K562 (cell line): ENCODE results near the gene ZNF780B. TPM values are rescaled to one million over a fixed set of nuclear protein-coding genes. Genes with fewer than 3 reads are reported as not detected.

Experiments used
- ATAC-seq: fragments of 200-7000 bp; cut with Tn5 transposase; 3 replicates; pipeline ENCODE4 v1.9.1; 2020; ENCODE audit warnings: moderate library complexity
- BruUV-seq: library from RNA; stranded (reverse); fragments of 400-500 nt; replicated peaks from 2 replicates; lab custom pipeline; 2021; lab: Mats Ljungman, UMichigan
- CTCF ChIA-PET: fragments of 300-600 bp; formaldehyde crosslinking; extraction: SDS; loops from one replicate; lab custom pipeline; 2021; ENCODE audit warnings: low intra/inter-chr PET ratio; lab: Yijun Ruan, JAX
- POLR2A ChIA-PET: fragments of 300-600, 350-650 bp; sonication (Branson Sonifier 250); formaldehyde crosslinking; extraction: SDS; loops from one replicate; lab custom pipeline; 2021; ENCODE audit warnings: antibody characterized with exemption, inconsistent platforms; lab: Yijun Ruan, JAX
- DNase-seq, 4 experiments: peaks; one replicate each; pipeline versions ENCODE4 v3.0.0 to v3.0.0-alpha.2; 2011 to 2018; ENCODE audit warnings: low spot score in 3 of 4, mixed read lengths in 3 of 4; ENCODE audit errors: extremely low read depth in 1 of 4
- FAIRE-seq: peaks from 2 replicates; lab custom pipeline; 2011; peaks lifted over from hg19 to GRCh38; lab: Jason Lieb, UNC
- H2AFZ ChIP-seq: 2 replicates; pipeline ENCODE4 v1.6.0; 2011; ENCODE audit warnings: low read depth, low read length, control low read depth, inconsistent platforms
- H3K27ac ChIP-seq: fragments of 200-600 bp; 3 replicates; pipeline ENCODE4 v1.8.0; 2011; ENCODE audit warnings: low read depth, mild to moderate bottlenecking, control low read depth, inconsistent platforms, low read length, moderate library complexity, mixed read lengths; ENCODE audit errors: extremely low read depth
- H3K27me3 ChIP-seq, 2 experiments: fragments of 300-600 bp in 1 of 2; 2 replicates in 1 of 2; 3 replicates in 1 of 2; pipeline versions ENCODE4 v1.6.0 to v1.8.0; 2011; ENCODE audit warnings: inconsistent platforms in 2 of 2, low read length in 2 of 2, mild to moderate bottlenecking in 1 of 2, mixed read lengths in 1 of 2, moderate library complexity in 1 of 2; ENCODE audit not compliant: control insufficient read depth in 2 of 2, insufficient read depth in 2 of 2
- H3K36me3 ChIP-seq: fragments of 300-600 bp; 3 replicates; pipeline ENCODE4 v1.8.0; 2011; ENCODE audit warnings: mild to moderate bottlenecking, low read length, inconsistent platforms; ENCODE audit not compliant: control insufficient read depth, insufficient read depth
- H3K4me1 ChIP-seq, 2 experiments: fragments of 200-600 bp in 1 of 2; replicated peaks in 1 of 2; 2 replicates in 1 of 2; 3 replicates in 1 of 2; pipeline versions ENCODE4 v1.5.1 to v1.8.0; 2011; ENCODE audit warnings: inconsistent platforms in 2 of 2, low read length in 2 of 2, mild to moderate bottlenecking in 1 of 2, mixed read lengths in 1 of 2, moderate library complexity in 1 of 2; ENCODE audit not compliant: control insufficient read depth in 2 of 2, insufficient read depth in 2 of 2
- H3K4me2 ChIP-seq: 2 replicates; pipeline ENCODE4 v1.6.1; 2011; ENCODE audit warnings: low read length, control low read depth, inconsistent platforms, mixed read lengths; ENCODE audit not compliant: insufficient read depth
- H3K4me3 ChIP-seq: fragments of 200-600 bp; sonication (generic), shearing (Covaris generic); 2 replicates; pipeline ENCODE4 v1.5.1; 2016; ENCODE audit warnings: control low read depth, inconsistent platforms
- H3K79me2 ChIP-seq: fragments of 200-600 bp; 3 replicates; pipeline ENCODE4 v1.8.0; 2011; ENCODE audit warnings: low read length, inconsistent platforms; ENCODE audit not compliant: control insufficient read depth, insufficient read depth
- H3K9ac ChIP-seq, 2 experiments: 2 replicates each; pipeline versions ENCODE4 v1.6.0 to v1.6.1; 2011; ENCODE audit warnings: low read depth in 2 of 2, low read length in 2 of 2, control low read depth in 1 of 2, inconsistent platforms in 1 of 2, mild to moderate bottlenecking in 1 of 2, mixed read lengths in 1 of 2; ENCODE audit not compliant: insufficient read depth in 1 of 2
- H3K9me1 ChIP-seq: one replicate; pipeline ENCODE4 v1.6.0; 2011; ENCODE audit warnings: inconsistent platforms, mild to moderate bottlenecking, low read length, moderate library complexity; ENCODE audit not compliant: control insufficient read depth, insufficient read depth
- H3K9me3 ChIP-seq: replicated peaks from 2 replicates; pipeline ENCODE4 v1.5.1; 2011; ENCODE audit warnings: low read depth, low read length, inconsistent platforms; ENCODE audit not compliant: control insufficient read depth, insufficient read depth
- H4K20me1 ChIP-seq: replicated peaks from 2 replicates; pipeline ENCODE4 v1.6.1; 2011; ENCODE audit warnings: low read length, inconsistent platforms, mixed read lengths; ENCODE audit not compliant: control insufficient read depth, insufficient read depth
- ATF1 ChIP-seq, 2 experiments: fragments of 450-650 bp in 1 of 2; IDR thresholded peaks; 2 replicates each; pipeline ENCODE4 v1.6.1; 2016; ENCODE audit warnings: missing compliant biosample characterization in 1 of 2, missing genetic modification characterization in 1 of 2
- C11orf30 ChIP-seq: fragments of 450-650 bp; IDR thresholded peaks from 2 replicates; pipeline ENCODE4 v1.6.1; 2016; ENCODE audit warnings: low read depth, mild to moderate bottlenecking
- CREB1 ChIP-seq, 2 experiments: sonication (generic) in 1 of 2; formaldehyde crosslinking in 1 of 2; IDR thresholded peaks; 2 replicates each; pipeline versions ENCODE4 v1.6.1 to v1.8.0; 2012 to 2022; ENCODE audit warnings: inconsistent platforms in 1 of 2, mild to moderate bottlenecking in 1 of 2, missing genetic modification reagents in 1 of 2, moderate library complexity in 1 of 2
- EGR1 ChIP-seq: fragments of 450-650 bp; conservative IDR thresholded peaks from 2 replicates; pipeline ENCODE4 v1.6.1; 2017; ENCODE audit warnings: mild to moderate bottlenecking
- ELF4 ChIP-seq: fragments of 450-650 bp; formaldehyde crosslinking; IDR thresholded peaks from 2 replicates; pipeline ENCODE4 v1.4.0; 2022; ENCODE audit warnings: missing genetic modification characterization
- FOXJ3 ChIP-seq: sonication (generic); formaldehyde crosslinking; IDR thresholded peaks from 2 replicates; pipeline ENCODE4 v1.4.0; 2020; ENCODE audit warnings: mild to moderate bottlenecking, missing genetic modification reagents
- GTF3C2 ChIP-seq: IDR thresholded peaks from 3 replicates; pipeline ENCODE4 v1.6.1; 2011; ENCODE audit warnings: borderline replicate concordance, mild to moderate bottlenecking, moderate library complexity; ENCODE audit not compliant: insufficient read length; ENCODE audit errors: extremely low read depth
- KLF1 ChIP-seq: fragments of 450-650 bp; IDR thresholded peaks from 2 replicates; pipeline ENCODE4 v1.6.1; 2016; ENCODE audit warnings: missing genetic modification characterization, missing compliant biosample characterization
- MED1 ChIP-seq: sonication (generic); formaldehyde crosslinking; IDR thresholded peaks from 2 replicates; pipeline ENCODE4 v1.8.1; 2023; ENCODE audit warnings: missing genetic modification reagents, borderline replicate concordance
- MTA3 ChIP-seq: fragments of 450-650 bp; formaldehyde crosslinking; IDR thresholded peaks from 2 replicates; pipeline ENCODE4 v1.6.1; 2017; ENCODE audit warnings: mild to moderate bottlenecking, borderline replicate concordance
- NFXL1 ChIP-seq: fragments of 450-650 bp; formaldehyde crosslinking; IDR thresholded peaks from 2 replicates; pipeline ENCODE4 v1.4.0; 2021; ENCODE audit warnings: mild to moderate bottlenecking
- NR2C1 ChIP-seq, 2 experiments: fragments of 450-650 bp; IDR thresholded peaks; 2 replicates each; pipeline ENCODE4 v1.6.1; 2017; ENCODE audit warnings: mild to moderate bottlenecking in 2 of 2, antibody characterized with exemption in 1 of 2, inconsistent platforms in 1 of 2, missing compliant biosample characterization in 1 of 2, missing genetic modification characterization in 1 of 2
- POLR2AphosphoS2 ChIP-seq: IDR thresholded peaks from 2 replicates; pipeline ENCODE4 v1.6.1; 2012; ENCODE audit warnings: low read length, improper control_type of control experiment
- RFX1 ChIP-seq: fragments of 450-650 bp; IDR thresholded peaks from 2 replicates; pipeline ENCODE4 v1.6.1; 2016; ENCODE audit warnings: mild to moderate bottlenecking, moderate library complexity
- TRIM28 ChIP-seq: fragments of 450-650 bp; IDR thresholded peaks from 2 replicates; pipeline ENCODE4 v1.6.1; 2017
- ZKSCAN1 ChIP-seq: fragments of 150-350 bp; IDR thresholded peaks from 2 replicates; pipeline ENCODE4 v1.6.1; 2016; ENCODE audit warnings: low read depth, low read length
- WGBS: fragments of 100-300 bp; shearing (Covaris generic); methylation state at CpG from one replicate; pipeline ENCODE4 v1.1.6; 2016; ENCODE audit warnings: low coverage, mixed read lengths; ENCODE audit not compliant: insufficient coverage; ENCODE audit errors: missing lambda C conversion rate; 5-methylcytosine and 5-hydroxymethylcytosine counted together
- in situ Hi-C: fragments of 300-500 bp; cut with MboI; formaldehyde crosslinking; loops from 4 replicates; pipeline ENCODE4 v1.15.0; 2018; ENCODE audit warnings: inconsistent platforms, mixed read lengths
- intact Hi-C: fragments of 100-400 bp; cut with micrococcal nuclease; formaldehyde crosslinking; loops from 2 replicates; pipeline ENCODE4 v1.14.2; 2022
- polyA plus RNA-seq, 8 experiments: library from polyadenylated mRNA; depleted of rRNA in 4 of 8; stranded (reverse) in 5 of 8; unstranded in 3 of 8; fragments of >200 nt; fragmentation: Nextera tagmentation in 2 of 8; fragmentation: Illumina TruSeq in 1 of 8; extraction: Ambion mirVana in 2 of 8; extraction: Trizol in 1 of 8; gene quantifications; 2 replicates each; pipeline versions ENCODE4 v1.2.1 to v1.2.3, GENCODE V29; 2011 to 2014; ENCODE audit warnings: inconsistent platforms in 1 of 8, missing spikeins in 1 of 8
- total RNA-seq, 7 experiments: library from RNA; depleted of rRNA in 6 of 7; stranded (reverse); fragments of >200 nt in 6 of 7; fragmentation: Illumina TruSeq in 2 of 7; extraction: Trizol in 2 of 7; gene quantifications; 2 replicates each; pipeline versions ENCODE4 v1.2.1 to v1.2.3, GENCODE V29; 2011 to 2021; ENCODE audit warnings: low replicate concordance in 1 of 7

Gene ZNF780B
- total and polyA plus RNA-seq, 9 of the 15 experiments (the other 6 are each of a cell fraction or from before 2014, with no cell fraction given) = 3.9 to 18.4 (median 8.8) TPM

GRCh38 chr19:40090241-40091204 is 34.5 kb upstream of the ZNF780B start, which contains the start of gene ZNF780A:
Gene ZNF780A (minus strand): TSS chr19:40090943. CDS start chr19:40084753, 6,190 bp downstream.
- ATAC-seq (peak; percentile 96), DNase-seq (peak; percentile 81 to 92 (median 84)), FAIRE-seq (peak; percentile 88)
- POLR2A ChIA-PET = interaction anchor here (0.6 to 1.0 kb wide), 8 partner anchors 24 to 302 kb away, joined by 3 to 7 read pairs (median 3); no protein-coding TSS in a partner anchor
- Histone ChIP-seq H3K4me2 (peak within 1 kb of the TSS; percentile 86), H3K9me1 (no peaks in the 10 kb centered on the region), H3K27me3 (no peaks in the 10 kb centered on the region), H3K4me3 (peak within 1 kb of the TSS; percentile 85), H3K27ac (peak within 1 kb of the TSS; percentile 93), H4K20me1 (no peaks in the 10 kb centered on the region), H2AFZ (peak within 1 kb of the TSS; percentile 100), H3K79me2 (peaks cover 45% of the 10 kb centered on the region), H3K9ac (peak within 1 kb of the TSS; percentile 89 to 92), H3K9me3 (peaks cover 4% of the 10 kb centered on the region; the same call in 1 of the 2 replicates), H3K4me1 (no peaks in the 10 kb centered on the region; a peak in 1 of 5 replicates), H3K36me3 (peaks cover 3% of the 10 kb centered on the region; the same call in 1 of the 3 replicates)
- WGBS = under 1% methylated on average over 32 of the region's 47 CpGs
- TSS peak; percentile 73 for BruUV-seq
- intact Hi-C loops (no loop called here), in situ Hi-C loops (no loop called here)
- CTCF ChIA-PET = no interaction called here
- TF ChIP-seq EGR1 = no peak
- no peak for TF ChIP-seq ELF4 (CRISPR knock-in tag)
- TF ChIP-seq CREB1 (IDR thresholded peaks at IDR 0.05) = peak; percentile 69; the same call in 1 of the 2 replicates
- TF ChIP-seq CREB1 (CRISPR knock-in tag; IDR thresholded peaks at IDR 0.05) = peak; percentile 72; the same call in 1 of the 2 replicates
- TF ChIP-seq C11orf30 = peak; percentile 27; the same call in 1 of the 2 replicates
- TF ChIP-seq ATF1 (CRISPR knock-in tag; IDR thresholded peaks at IDR 0.05) = no peak
- peak; percentile 95 for TF ChIP-seq ATF1 (tag; IDR thresholded peaks at IDR 0.05)
- TF ChIP-seq NR2C1 (IDR thresholded peaks at IDR 0.05) = peak; percentile 82
- TF ChIP-seq NR2C1 (tag; IDR thresholded peaks at IDR 0.05) = peak; percentile 88
- TF ChIP-seq TRIM28 = no peak
- TF ChIP-seq POLR2AphosphoS2 = no peak
- no peak for TF ChIP-seq MED1 (CRISPR knock-in tag)
- peak; percentile 90 for TF ChIP-seq MTA3
- no peak for TF ChIP-seq NFXL1 (CRISPR knock-in tag)
- no peak for TF ChIP-seq RFX1
- TF ChIP-seq GTF3C2 = no peak
- 0 out of 2 replicates have a peak, but pooled peaks have one; percentile 12 for TF ChIP-seq KLF1 (tag)
- TF ChIP-seq FOXJ3 (CRISPR knock-in tag) = no peak
- TF ChIP-seq ZKSCAN1 = peak; percentile 14; the same call in 1 of the 2 replicates
